ENCODE data around the gene RANBP17.

GRCh38 chr5:170913573-170913972 is 51.8 kb downstream of the RANBP17 start:
- TF ChIP-seq, protein P1, sequence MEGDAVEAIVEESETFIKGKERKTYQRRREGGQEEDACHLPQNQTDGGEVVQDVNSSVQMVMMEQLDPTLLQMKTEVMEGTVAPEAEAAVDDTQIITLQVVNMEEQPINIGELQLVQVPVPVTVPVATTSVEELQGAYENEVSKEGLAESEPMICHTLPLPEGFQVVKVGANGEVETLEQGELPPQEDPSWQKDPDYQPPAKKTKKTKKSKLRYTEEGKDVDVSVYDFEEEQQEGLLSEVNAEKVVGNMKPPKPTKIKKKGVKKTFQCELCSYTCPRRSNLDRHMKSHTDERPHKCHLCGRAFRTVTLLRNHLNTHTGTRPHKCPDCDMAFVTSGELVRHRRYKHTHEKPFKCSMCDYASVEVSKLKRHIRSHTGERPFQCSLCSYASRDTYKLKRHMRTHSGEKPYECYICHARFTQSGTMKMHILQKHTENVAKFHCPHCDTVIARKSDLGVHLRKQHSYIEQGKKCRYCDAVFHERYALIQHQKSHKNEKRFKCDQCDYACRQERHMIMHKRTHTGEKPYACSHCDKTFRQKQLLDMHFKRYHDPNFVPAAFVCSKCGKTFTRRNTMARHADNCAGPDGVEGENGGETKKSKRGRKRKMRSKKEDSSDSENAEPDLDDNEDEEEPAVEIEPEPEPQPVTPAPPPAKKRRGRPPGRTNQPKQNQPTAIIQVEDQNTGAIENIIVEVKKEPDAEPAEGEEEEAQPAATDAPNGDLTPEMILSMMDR (conservative IDR thresholded peaks at IDR 0.05; ENCODE audit: low read depth, low read length), result no peak
- no peak for TF ChIP-seq EZH2phosphoT487 (IDR thresholded peaks at IDR 0.05; ENCODE audit: borderline replicate concordance, low read length)
- TF ChIP-seq EZH2 (IDR thresholded peaks at IDR 0.05; ENCODE audit: low read length, unreplicated experiment), result no peak
